Peyer's patch (tissue), 4 donors: ENCODE measurements around the gene SPATA13.

ENCODE experiments used
- CTCF ChIP-seq, 6 experiments: fragments of 450-650 bp in 4 of 6; fragments of 200-600 bp in 2 of 6; sonication (generic) in 1 of 6; IDR thresholded peaks; one replicate each; pipeline ENCODE4 v1.5.1; 2017 to 2019; ENCODE audit warnings: antibody characterized with exemption in 6 of 6, mild to moderate bottlenecking in 3 of 6, moderate library complexity in 1 of 6
- POLR2A ChIP-seq, 2 donors: fragments of 450-650 bp; IDR thresholded peaks; one replicate each; pipeline ENCODE4 v1.5.1; 2017; ENCODE audit warnings: antibody characterized with exemption in 2 of 2, mild to moderate bottlenecking in 2 of 2, moderate library complexity in 2 of 2

DNA sequence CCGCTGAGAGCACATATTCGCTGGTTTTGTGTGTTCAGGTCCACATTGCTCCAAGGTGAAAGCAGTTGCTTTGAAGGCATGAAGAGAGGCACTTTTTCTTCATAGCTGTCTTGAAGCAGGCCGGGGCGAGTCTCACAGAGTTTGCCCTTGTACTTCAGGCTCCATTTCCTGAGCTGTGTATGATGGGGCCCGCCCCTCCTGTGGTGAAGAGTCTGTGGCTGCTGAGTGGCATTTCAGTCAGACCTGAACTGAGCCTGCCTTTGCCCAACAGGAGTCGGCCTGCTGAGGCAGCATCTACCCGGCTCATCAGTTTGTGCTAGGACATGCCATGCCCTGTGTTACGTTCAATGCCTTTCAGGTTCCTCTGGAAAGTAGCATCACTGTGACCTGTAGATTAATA, 104.5 kb downstream of the SPATA13 start:
- TF ChIP-seq CTCF (IDR thresholded peaks at IDR 0.05) (no peak), POLR2A (IDR thresholded peaks at IDR 0.05) (no peak)
